HG02970 (cell line): ENCODE measurements around the gene LGALS12.

Source experiments
- ATAC-seq: cut with Tn5 transposase; IDR thresholded peaks from one replicate; pipeline ENCODE4 v1.9.1; 2021; ENCODE audit warnings: mild to moderate bottlenecking, moderate library complexity, moderate number of reproducible peaks; ENCODE audit not compliant: unreplicated experiment, low FRiP score

The LGALS12 gene

GRCh38 chr11:63556404-63557013, 50.6 kb downstream of the LGALS12 start:
- ATAC-seq: no peak

GRCh38 chr11:63557570-63557969, 51.7 kb downstream of the LGALS12 start:
- no peak for ATAC-seq

GRCh38 chr11:63558459-63559157, 52.7 kb downstream of the LGALS12 start:
- no peak for ATAC-seq

- no peak for ATAC-seq
Measured at GRCh38 chr11:63560506-63561180, 54.8 kb downstream of the LGALS12 start.

GRCh38 chr11:63563201-63564055, 57.5 kb downstream of the LGALS12 start, which contains the start of gene PLAAT2:
Gene PLAAT2 (minus strand): TSS chr11:63563379. CDS start chr11:63563324, 55 bp downstream.
- ATAC-seq: no peak

- peak; percentile 37 for ATAC-seq
Measured at GRCh38 chr11:63564056-63564774, 58.3 kb downstream of the LGALS12 start.

- no peak for ATAC-seq
Measured at GRCh38 chr11:63564784-63565350, 59.0 kb downstream of the LGALS12 start.
